ENCODE data around the gene DENR.

DNA sequence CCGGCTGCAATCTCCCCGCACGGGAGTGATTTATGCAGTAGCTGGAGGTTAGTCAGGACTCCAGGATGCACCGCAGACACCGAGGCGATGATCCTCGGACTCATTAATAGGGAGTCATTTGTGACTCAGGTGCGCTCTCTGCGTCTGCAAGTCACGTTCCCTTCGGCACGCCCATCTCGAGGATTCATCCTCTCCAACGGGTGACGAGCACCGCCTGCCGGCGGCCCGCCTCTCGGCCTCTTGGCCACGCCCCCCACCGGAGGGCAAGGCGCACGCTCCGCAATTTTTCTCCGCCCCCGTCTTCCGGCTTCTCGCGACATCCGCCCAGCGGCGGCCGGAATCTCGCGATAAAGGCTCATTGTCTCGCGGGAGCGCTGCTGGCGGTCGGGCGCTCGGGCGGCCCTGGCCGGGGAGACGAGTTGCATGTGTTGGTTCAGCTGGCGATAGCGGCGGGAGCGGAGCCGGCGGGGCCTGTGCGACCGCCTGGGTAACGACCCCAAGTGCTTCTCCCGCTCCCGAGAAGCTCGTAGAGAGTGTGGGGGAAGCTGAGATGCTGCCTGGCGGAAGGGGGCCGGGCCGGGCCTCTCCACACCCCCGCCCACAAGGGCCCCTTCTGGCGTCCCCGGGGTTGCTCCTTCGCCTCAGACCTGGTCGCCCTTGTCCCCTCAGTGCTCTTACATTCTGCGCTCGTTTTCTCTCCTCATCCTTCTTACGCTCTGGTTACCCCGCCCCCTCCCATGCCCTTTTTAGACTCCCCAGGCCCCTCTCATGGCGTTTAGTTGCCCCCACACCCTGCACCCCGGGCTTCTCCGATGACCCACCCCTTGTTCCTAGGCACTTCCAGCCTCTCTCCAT, at the start of gene DENR:
- TF ChIP-seq, protein P1, sequence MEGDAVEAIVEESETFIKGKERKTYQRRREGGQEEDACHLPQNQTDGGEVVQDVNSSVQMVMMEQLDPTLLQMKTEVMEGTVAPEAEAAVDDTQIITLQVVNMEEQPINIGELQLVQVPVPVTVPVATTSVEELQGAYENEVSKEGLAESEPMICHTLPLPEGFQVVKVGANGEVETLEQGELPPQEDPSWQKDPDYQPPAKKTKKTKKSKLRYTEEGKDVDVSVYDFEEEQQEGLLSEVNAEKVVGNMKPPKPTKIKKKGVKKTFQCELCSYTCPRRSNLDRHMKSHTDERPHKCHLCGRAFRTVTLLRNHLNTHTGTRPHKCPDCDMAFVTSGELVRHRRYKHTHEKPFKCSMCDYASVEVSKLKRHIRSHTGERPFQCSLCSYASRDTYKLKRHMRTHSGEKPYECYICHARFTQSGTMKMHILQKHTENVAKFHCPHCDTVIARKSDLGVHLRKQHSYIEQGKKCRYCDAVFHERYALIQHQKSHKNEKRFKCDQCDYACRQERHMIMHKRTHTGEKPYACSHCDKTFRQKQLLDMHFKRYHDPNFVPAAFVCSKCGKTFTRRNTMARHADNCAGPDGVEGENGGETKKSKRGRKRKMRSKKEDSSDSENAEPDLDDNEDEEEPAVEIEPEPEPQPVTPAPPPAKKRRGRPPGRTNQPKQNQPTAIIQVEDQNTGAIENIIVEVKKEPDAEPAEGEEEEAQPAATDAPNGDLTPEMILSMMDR (IDR thresholded peaks at IDR 0.05): peak; percentile 55 to 88 (median 57)
- TF ChIP-seq POLR2A (IDR thresholded peaks at IDR 0.05): peak; percentile 46

All from ovary (tissue), 3 donors.